AG10803 (cell line): Measurements from ENCODE around the gene DDRGK1.
A peak's percentile ranks its signal among the peaks of the same experiment; 100 is the strongest.

ENCODE experiments used
- DNase-seq: peaks from one replicate; pipeline ENCODE4 v3.0.0; 2010; ENCODE audit warnings: low read depth
- H3K4me3 ChIP-seq: 2 replicates; pipeline ENCODE4 v1.5.1; 2011; ENCODE audit warnings: mild to moderate bottlenecking, low read length, control low read depth
- CTCF ChIP-seq: conservative IDR thresholded peaks from 2 replicates; pipeline ENCODE4 v1.5.1; 2011; ENCODE audit warnings: mild to moderate bottlenecking, low read length, control low read depth, inconsistent platforms

The DDRGK1 gene

GRCh38 chr20:3204124-3204794 is at the start of gene DDRGK1:
Gene DDRGK1, minus strand, starts transcription at chr20:3204682. Its CDS starts 55 bp downstream, at chr20:3204627.
- peak; percentile 69 for DNase-seq
- TF ChIP-seq CTCF: no peak
- peak within 1 kb of the TSS; percentile 89 for H3K4me3 ChIP-seq

- DNase-seq: peak; percentile 29
- no peak for TF ChIP-seq CTCF
- no peak overlapping the region for H3K4me3 ChIP-seq
Measured at GRCh38 chr20:3251806-3252205, 47.3 kb upstream of the DDRGK1 start.

GRCh38 chr20:3250091-3250504 is 45.6 kb upstream of the DDRGK1 start:
- H3K4me3 ChIP-seq: no peak overlapping the region
- peak; percentile 9; the same call in 1 of the 2 replicates for TF ChIP-seq CTCF
- no peak for DNase-seq

GRCh38 chr20:3248993-3249347 is 44.5 kb upstream of the DDRGK1 start:
- peak overlapping the region; percentile 13; the same call in 1 of the 2 replicates for H3K4me3 ChIP-seq
- no peak for DNase-seq
- no peak for TF ChIP-seq CTCF

- TF ChIP-seq CTCF: no peak; the same call in 1 of the 2 replicates
- peak overlapping the region; percentile 13; the same call in 1 of the 2 replicates for H3K4me3 ChIP-seq
- DNase-seq: peak; percentile 33
Measured at GRCh38 chr20:3248167-3248992, 43.9 kb upstream of the DDRGK1 start.

- no peak for DNase-seq
- no peak for TF ChIP-seq CTCF
- H3K4me3 ChIP-seq: no peak overlapping the region
Measured at GRCh38 chr20:3247638-3248037, 43.2 kb upstream of the DDRGK1 start.

- no peak for TF ChIP-seq CTCF
- no peak overlapping the region for H3K4me3 ChIP-seq
- DNase-seq: no peak
Measured at GRCh38 chr20:3246682-3247081, 42.2 kb upstream of the DDRGK1 start.
